Activated CD4-positive, alpha-beta T cell treated with anti-CD3 and anti-CD28 coated beads, Interleukin-10, Interleukin-2, amounts not matched to agents 100 ng/mL and 50 ng/mL, durations not matched to agents 16 hours and 8 hours (primary cell): Measurements from ENCODE around the gene LEUTX.
"Not testable (repeated sequence)": the region's sequence is repeated elsewhere in the genome, so short reads cannot be mapped to it uniquely, and the experiment has no call there.

Experiments used
- DNase-seq: peaks from one replicate; pipeline ENCODE4 v3.0.0-alpha.2; 2020

The LEUTX gene, protein sequence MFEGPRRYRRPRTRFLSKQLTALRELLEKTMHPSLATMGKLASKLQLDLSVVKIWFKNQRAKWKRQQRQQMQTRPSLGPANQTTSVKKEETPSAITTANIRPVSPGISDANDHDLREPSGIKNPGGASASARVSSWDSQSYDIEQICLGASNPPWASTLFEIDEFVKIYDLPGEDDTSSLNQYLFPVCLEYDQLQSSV

DNA sequence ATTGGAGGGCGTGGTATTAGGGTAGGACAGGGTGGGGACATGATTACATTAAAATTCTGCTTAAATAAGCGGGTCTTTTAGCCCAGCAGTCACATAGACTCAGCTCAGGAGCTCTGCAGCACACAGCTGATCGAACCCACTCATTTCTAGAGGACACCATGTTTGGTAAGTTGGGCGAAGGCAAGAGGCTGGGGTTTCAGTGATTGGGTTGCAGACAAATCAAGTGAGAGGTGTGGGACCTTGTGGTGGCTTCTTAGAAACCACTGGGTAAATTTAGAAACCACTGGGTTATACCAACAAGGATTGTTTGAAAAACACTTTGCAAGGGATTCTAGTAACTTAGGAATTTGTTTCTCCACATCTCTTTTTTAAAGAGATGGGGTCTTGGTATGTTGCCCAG lies at the start of gene LEUTX:
TSS of gene LEUTX (plus strand) at position 92 of the 400 bp plus-strand sequence. CDS start at position 159, 67 bp downstream.
- DNase-seq = peak; percentile 91

DNA sequence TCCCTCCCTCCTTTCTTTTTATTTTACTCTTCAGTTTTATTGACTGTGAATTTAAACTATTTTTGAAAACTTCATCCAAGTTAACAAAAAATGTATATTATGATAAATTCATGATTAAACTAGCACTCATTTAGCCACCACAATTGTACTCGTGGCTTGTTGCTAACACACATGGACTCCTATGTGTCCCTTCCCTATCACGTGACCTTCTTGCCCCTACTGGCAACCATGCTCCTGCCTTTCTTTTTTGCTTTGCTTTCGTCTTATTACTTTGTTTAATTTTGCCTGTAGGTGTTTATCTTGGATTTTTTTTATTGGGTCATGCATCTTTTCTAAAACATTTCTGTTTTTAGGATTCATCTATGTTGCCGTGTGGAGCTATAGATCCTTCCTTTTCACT lies 49.1 kb upstream of the LEUTX start:
- no peak for DNase-seq

DNA sequence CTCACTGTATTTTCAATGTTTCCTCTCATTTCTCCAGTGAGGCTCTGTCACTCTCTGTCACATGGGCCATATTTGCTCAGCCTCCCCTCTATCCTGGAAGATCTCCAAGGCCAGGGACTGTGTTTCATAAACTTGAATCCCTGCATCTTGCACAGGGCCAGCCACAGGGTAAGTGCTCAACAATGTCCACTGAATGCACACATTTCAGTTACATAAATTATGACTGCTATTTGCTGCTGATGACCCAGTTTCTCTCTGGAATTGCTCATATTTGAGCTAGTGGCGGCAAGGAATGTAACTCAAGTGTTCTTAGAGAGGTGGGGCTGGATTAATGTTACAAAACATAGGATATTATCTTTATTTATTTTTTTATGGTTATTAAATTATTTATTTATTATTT lies 47.0 kb upstream of the LEUTX start:
- no peak for DNase-seq

DNA sequence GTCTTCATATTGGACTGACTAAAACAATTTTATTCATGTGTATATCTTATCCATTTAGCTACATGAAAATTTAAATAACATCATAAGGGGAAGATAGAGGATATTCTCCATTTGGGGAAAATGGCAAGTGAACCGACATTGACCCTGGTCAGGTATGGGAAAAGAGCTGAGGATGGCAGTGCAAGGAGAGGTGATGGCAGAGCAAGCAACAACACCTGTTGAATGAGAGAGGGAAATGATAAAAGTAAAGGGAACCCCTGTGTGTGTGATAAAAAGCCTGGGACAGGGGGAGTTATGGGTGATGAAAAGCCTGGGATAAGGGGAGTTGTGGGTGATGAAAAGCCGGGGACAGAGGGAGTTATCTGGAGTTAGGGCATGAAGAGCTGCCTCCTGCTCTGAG lies 44.8 kb upstream of the LEUTX start:
- DNase-seq = no peak

DNA sequence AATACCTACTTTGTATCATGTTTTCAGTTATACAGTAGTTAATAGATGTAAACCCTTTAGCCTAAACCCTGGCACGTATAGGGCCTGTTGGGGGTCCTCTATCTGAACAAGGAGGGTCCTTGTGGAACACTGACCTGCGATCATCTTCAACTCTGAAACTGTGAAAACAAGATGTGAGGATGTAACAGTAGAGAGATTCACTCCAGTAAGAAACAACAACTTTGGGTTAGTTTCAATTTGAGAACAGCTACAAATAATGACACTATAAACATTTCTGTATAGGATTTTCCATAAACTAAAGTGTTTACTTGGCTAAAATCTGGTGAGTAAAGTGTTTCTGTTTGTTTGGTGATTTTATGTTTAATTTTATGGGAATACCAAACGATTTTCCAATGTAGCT lies 43.0 kb upstream of the LEUTX start:
- DNase-seq = peak; percentile 15

DNA sequence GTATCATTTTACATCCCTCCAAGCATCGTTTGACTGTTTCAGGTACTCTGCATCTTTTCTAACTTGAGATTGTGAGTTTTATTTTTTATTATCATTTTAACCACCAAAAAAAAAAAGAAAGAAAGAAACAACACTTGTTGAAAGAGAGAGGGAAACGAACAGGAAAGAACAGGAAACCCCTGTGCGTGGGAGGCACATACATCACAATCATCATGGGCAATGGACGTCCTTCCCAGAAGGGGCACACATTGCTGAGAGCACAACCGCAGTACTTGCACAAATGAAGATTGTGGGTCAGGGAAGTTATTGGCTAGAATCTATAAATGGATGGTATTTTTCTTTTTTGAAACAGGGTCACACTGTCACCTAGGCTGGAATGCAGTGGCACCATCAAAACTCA lies 42.6 kb upstream of the LEUTX start:
- no peak for DNase-seq

DNA sequence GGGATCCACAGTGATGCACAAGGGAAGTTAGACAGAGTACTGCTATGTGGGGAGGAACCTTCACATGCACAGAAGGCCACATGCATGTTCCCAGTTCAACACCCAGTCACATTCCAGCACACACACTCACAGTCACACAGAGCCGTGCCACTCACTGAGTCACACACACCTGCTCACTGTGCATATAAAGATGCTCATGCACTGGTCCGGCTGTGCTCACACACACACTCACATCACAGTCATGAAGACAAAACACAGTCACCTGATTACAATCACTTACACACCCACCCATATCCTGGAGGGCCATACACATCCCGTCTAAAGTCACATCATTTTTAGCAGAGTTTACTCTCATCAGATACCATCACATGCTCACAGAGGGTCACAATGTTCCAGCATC lies 41.3 kb upstream of the LEUTX start:
- no peak for DNase-seq

DNA sequence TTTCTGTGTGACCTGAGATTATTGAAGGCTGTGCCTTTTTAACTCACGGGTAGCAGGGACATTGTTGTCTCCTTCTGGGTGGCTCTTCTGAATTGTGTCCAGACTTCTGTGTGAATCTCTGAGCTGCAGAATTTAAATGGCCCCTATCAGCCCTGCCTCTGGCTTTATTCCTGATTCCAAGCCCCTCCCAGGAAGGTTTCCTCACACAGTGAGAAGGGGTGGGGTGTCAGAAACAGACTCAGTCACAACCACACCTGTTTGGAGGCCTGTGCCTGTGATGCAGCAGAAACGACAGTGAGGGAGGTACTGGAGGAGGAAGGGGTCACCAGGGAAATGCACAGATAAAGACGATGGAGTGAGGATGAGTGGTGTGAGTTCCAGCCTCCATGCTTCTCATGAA lies 40.8 kb upstream of the LEUTX start, which contains the start of gene CLC:
TSS of gene CLC (minus strand) at position 139 of the 400 bp plus-strand sequence. CDS start at position 62, 77 bp downstream.
- no peak for DNase-seq

DNA sequence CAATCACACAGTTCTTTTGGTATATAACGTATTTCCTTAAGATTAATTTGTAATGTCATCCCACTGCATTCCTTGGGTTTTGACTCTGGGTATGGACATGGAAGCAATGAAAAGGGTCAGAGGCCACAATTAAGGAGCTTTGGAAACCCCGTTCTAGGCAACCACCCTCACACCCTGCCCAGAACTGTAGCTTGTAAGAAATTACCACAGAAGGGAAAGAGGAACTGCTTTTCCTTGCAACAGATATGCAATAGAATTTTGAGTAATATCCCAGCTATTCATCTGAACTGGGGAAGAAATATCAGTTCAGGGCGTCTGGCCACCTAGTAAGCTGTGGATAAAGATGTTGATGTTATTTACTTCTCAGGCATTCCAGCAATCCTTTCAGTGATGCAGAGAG lies 39.8 kb upstream of the LEUTX start:
- DNase-seq = no peak

DNA sequence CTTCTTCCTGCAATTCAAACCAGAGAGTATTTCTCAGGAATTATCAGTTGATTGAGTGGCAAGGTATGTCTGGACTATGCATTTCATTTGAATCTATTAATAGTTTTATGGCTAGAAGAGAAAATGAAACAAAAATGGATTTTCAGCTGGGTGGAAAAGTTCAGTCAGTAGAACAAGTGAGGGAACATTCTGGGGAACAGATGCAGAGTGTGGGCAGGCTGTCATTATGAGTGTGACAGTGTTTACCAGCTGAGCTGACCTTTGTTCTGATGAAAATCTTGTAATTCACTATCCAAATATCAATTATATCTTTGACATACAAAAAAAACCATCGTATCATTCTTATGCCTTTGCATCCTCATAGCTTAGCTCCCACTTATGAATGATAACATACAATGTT lies 38.3 kb upstream of the LEUTX start:
- DNase-seq = no peak

DNA sequence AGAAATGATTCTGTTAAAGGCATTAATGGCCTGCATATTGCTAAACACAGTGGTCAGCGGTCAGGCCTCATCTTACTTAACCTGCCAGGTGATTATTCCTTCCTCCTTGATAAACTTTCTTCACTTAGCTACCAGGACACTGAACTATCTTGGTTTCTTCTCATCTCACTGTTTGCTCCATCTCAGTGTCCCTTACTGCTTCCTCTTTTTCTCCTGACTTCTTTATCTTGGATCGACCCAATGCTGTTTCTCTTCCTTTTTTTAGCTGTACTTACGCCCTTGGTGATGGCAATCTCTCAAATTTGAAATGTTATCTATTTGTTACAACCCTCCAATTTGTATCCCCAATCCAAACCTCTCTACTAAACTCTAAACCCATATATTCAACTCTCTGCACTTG lies 33.0 kb upstream of the LEUTX start:
- DNase-seq = no peak

DNA sequence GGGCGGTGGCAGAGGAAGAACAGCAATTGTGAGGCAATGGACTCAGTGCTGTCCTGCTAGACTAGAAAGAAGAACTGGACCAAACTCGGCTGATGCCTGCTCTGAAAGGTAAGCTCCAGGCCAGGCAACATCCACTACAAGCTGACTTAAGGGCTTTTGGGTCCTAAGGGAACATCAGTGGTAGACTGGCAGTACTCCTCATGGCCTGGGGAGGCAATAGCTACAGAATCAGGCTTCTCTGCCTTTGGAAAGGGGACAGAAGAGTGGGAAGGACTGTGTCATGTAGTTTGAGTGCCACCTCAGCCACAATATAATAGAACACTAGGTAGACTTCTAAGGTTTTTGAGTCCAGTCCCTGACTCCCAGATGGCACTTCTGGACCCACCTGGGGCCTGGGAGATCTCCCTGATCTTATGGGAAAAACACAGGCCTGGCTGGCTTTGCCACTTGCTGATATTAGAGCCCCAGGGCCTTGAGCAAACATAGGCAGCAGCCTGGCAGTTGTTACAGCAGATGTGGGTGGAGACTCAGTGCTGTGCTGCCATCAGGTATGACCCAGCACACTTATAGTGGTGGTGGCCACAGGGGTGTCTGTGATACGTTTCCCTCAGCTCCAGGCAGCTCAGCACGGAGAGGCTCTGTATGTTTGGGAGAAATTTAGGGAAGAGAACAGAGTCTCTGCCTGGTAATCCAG lies 31.7 kb upstream of the LEUTX start:
- DNase-seq = no peak

DNA sequence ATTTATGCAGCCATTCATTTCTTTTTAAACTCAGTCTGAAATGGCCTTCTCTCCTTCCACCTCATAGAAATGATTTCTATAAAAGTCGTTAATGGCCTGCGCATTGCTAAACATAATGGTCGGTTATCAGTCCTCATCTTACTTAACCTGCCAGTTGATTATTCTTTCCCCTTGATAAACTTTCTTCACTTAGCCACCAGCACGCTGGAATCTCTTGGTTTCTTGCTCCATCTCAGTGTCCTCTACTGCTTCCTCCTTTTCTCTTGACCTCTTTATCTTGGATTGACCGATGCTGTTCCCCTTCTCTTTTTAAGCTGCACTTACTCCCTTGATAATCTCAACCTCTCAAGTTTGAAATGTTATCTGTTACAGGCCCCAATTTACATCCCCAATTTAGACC lies 28.7 kb upstream of the LEUTX start:
- no peak for DNase-seq

DNA sequence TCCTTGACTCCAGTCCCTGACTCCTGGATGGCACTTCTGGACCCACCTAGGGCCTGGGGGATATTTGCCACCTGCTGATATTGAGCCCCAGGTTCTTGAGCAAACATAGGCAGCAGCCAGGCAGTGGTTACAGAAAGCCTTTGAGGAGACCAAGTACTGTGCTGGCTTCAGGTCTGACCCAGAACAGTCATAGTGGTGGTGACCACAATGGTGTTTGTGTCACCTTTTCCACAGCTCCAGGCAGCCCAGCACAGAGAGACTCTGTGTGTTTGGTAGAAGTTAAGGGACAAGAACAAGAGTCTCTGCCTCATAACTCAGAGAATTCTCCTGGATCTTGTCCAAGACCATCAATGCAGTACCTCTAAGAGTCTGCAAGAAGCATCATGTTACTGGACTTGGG lies 26.3 kb upstream of the LEUTX start:
- peak; percentile 32 for DNase-seq

DNA sequence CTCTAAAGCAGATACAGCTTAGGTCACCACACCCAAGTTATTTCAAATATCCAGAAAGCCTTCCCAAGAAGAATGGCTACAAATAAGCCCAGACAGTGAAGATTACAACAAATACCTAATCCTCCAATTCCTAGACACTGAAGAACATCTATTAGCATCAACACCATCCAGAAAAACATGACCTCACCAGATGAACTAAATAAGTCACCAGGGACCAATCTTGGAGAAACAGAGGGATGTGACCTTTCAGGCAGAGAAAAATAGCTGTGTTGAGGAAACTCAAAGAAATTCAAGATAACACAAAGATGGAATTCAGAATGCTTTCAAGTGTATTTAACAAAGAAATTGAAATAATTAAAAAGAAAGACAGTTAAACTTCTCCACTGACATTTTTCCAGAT lies 25.9 kb upstream of the LEUTX start:
- no peak for DNase-seq

DNA sequence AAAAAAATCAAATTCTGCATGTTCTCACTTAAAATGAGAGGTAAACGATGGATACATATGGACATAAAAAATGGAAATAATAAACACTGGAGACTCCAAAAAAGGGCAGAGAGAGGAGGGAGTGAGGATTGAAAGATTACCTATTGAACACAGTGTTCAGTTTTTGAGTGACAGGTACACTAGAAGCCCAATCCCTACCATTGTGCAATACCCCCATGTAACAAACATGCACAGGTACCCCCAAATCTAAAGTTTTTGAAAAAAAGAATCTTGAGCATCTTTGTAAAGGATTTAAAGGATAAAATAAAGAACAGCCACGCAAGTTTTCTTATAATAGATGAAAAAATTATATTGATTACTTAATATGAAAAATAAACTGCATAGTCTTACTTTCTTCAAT lies 24.1 kb upstream of the LEUTX start:
- no peak for DNase-seq

DNA sequence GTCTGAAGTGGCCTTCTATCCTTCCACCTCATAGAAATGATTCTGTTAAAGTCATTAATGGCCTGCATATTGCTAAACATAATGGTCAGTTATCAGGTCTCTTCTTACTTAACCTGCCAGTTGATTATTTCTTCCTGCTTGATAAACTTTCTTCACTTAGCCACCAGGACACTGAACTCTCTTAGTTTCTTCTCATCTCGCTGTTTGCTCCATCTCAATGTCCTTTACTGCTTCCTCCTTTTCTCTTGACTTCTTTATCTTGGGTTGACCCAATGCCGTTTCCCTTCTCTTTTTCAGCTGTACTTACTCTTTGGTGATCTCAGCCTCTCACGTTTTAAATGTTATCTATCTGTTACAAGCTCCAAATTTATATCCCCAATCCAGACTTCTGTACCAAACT lies 23.7 kb upstream of the LEUTX start:
- no peak for DNase-seq

DNA sequence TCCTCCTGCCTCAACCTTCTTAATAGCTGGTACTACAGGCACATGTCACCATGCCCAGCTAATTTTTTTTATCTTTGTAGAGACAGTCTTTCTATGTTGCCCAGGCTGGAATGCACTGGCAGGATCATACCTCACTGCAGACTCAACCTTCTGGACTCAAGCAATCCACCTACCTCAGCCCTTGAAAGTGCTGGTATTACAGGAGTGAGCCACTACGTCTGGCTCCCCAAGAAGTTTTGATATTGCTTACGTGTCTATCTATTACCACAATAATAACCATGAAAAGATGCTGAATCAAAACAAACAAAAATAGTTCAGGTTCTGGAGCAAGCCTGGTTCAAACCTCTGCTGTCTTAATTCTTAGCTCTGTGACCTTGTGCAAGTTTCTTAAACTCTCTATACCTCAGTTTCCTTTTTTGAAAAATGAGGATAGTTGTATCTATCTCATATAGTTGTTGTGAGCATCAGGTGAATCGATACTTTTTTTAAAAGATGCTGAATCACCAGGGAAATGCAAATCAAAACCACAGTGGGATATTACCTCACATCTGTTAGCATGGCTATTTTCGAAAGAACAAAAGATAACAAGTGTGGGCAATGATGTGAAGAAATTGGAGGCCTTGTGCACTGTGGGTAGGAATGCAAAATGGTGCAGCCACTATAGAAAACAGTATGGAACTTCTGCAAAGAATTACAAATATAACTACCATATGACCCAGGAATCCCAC lies 19.0 kb upstream of the LEUTX start:
- peak; percentile 26 for DNase-seq

DNA sequence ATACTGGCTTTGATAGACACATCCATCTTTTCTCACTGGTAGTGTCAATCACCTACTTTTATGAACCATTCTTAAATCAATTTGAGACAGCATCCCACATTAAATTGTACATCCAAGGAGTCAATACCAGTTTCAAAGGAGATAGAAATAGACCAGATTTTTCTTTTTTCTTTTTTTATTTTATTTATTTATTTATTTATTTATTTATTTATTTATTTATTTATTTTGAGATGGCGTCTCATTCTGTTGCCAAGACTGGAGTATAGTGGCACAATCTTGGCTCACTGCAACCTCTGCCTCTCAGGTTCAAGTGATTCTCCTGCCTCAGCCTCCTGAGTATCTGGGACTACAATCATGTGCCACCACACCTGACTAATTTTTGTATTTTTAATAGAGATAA lies 16.8 kb upstream of the LEUTX start:
- DNase-seq = not testable (repeated sequence)

DNA sequence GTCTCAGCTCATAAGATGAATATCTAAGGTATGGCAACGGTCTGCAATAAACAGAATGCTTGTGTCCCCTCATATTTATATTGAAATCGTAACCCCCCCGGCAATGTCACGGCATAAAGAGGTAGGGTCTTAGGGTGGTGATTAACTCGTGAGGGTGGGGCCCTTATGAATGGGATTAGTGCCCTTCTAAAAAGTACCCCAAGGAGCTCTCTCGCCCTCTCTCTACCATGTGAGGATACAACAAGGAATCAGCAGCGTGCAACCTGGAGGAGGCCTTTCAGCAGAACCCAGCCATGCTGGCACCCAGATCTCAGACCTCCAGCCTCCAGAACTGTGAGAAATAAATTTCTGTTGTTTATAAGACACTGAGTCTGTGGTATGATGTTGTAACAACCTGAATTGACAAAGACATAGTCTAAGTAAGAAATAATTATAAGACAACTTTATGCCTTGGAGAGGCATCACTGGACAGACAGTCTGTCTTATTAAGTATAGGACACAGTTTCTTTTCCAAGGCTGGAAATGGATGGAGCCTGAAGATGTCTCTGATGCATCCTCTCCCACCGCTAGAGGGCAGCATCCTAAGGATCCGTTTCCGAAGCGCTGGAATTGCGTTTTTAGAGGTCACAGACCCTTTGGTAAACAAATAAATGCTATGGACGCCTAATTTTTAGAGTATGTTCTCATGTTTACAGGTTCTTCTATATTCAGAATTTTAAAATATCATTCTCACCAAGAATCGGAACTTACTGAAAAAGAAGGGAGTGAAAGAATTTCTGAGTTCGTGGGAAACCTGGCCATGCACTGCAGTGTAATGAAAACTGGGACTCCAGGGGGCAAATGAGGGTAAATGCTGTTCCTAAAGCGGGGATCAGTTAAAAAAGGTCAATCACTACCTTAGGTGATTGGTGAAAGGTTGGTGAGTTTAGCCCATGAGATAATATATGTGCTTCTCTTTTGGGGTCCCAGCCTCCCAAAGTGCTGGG lies 13.3 kb upstream of the LEUTX start:
- DNase-seq = peak; percentile 36

DNA sequence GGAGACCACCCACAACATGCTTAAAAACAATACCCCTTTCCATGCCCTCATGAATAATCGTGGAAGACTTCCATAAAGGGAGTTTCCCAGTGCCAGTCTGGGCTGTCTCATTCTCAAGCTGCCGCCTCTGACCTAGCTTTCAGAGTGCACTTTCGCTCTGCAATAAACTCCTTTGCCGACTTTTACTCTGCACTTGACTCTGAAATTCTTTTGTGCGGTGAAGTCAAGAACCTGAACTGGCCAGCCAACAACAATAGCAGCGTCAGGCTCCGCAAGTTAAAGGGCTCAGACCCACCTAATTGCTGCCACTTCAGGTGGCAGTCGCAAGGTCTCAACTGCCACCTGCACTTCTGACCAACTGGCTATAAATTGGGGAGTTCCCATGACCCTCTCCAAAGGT lies 10.3 kb upstream of the LEUTX start:
- DNase-seq = no peak

DNA sequence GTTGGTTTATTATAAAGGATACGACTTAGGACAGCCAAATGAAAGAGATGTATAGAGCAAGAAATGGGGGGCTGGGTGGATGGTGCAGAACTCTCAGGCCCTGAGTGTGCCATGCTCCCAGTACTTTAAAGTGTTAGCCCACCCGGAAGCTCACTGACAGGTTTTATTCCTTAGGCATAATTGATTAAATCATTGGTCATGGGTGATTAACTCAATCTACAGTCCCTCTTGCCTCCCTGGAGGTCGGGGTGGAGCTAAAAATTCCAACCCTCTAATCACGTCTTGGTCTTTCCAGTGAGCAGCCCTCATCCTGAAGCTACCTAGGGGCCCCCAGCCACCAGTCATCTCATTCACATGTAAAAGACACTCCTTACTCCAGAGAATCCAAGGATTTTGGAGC lies 9.9 kb upstream of the LEUTX start:
- DNase-seq = no peak

DNA sequence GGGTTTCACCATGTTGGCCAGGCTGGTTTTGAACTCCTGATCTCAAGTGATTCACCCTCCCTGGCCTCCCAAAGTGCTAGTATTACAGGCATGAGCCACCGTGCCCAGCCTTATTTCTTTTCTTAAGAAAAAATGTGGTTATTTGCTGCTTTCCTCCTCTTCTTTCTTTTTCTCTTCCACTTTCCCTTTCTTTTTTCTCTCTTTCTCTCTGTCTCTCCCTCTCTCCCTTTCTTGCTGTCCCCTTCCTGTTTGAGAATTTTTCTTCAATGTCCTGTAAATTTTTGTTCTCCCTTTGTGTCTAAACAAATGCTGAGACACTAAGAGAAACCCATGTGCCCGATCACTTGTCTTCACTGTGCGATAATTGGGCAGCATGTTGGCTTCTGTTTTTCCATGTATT lies 2.2 kb downstream of the LEUTX start:
- DNase-seq = no peak
